ENCODE measurements around the gene SLC44A1. TPM values are rescaled to one million over a fixed set of nuclear protein-coding genes. Genes with fewer than 3 reads are reported as not detected.

The SLC44A1 gene
- total and polyA plus RNA-seq, 2 of the 13 experiments (the other 11 are each of a cell fraction or from before 2014, with no cell fraction given): 21.4 to 40.8 TPM

GRCh38 chr9:105320568-105320967 lies 76.1 kb downstream of the SLC44A1 start:
- Histone ChIP-seq H3K27me3 (ENCODE audit: control insufficient read depth in 1 of 2, insufficient read depth in 2 of 2, low read length in 2 of 2) (no peaks in the 10 kb centered on the region), H3K4me1 (ENCODE audit: insufficient read depth, low read length) (peaks cover 33% of the 10 kb centered on the region), H3K9ac (ENCODE audit: insufficient read depth, low read depth, low read length) (no peak overlapping the region), H4K20me1 (ENCODE audit: insufficient read depth, low read length) (no peaks in the 10 kb centered on the region), H2AFZ (ENCODE audit: low read length) (no peak overlapping the region), H3K4me3 (replicated peaks in 1 of 3; ENCODE audit: insufficient read depth in 1 of 3, low read depth in 2 of 3, low read length in 3 of 3) (no peak overlapping the region), H3K79me2 (ENCODE audit: insufficient read depth, low read length) (peaks cover 3% of the 10 kb centered on the region), H3K4me2 (ENCODE audit: low read depth, low read length) (no peak overlapping the region), H3K9me3 (ENCODE audit: low read length) (no peaks in the 10 kb centered on the region), H3K36me3 (replicated peaks in 1 of 2; ENCODE audit: control insufficient read depth in 1 of 2, insufficient read depth in 2 of 2, low read length in 2 of 2) (peaks cover 1 to 2% of the 10 kb centered on the region in 2 experiments; a peak in 1 of 5 replicates), H3K27ac (ENCODE audit: extremely low read length, insufficient read depth, low read length) (no peak overlapping the region)
- POLR2A ChIA-PET: interaction anchor here (2.6 to 2.9 kb wide), 2 partner anchors 10 to 29 kb away, joined by 32 read pairs; no protein-coding TSS in a partner anchor
- intact Hi-C loops (cut with micrococcal nuclease; ENCODE audit: unreplicated experiment) (no loop called here), in situ Hi-C loops (cut with HindIII; ENCODE audit: extremely low pct_ligation_motif_present, low pct_unique_long_range_greater_than_20kb) (no loop called here)
- 99% methylated on average over 3 of the region's 3 CpGs for WGBS (ENCODE audit: low lambda C conversion rate)
- BruUV-seq (replicated peaks): no TSS peak
- ATAC-seq (no peak), FAIRE-seq (no peak), DNase-seq (ENCODE audit: low spot score) (no peak)
- TF ChIP-seq DZIP1 (CRISPR knock-in tag; IDR thresholded peaks at IDR 0.05) (no peak), GATAD2A (CRISPR knock-in tag; IDR thresholded peaks at IDR 0.05) (no peak), KDM6A (CRISPR knock-in tag; IDR thresholded peaks at IDR 0.05; ENCODE audit: low read depth) (no peak), MTERF4 (CRISPR knock-in tag; IDR thresholded peaks at IDR 0.05) (no peak), POLR2AphosphoS5 (IDR thresholded peaks at IDR 0.05; ENCODE audit: low read depth, low read length) (no peak), ZNF138 (CRISPR knock-in tag; IDR thresholded peaks at IDR 0.05; ENCODE audit: low read depth) (no peak), ZNF44 (CRISPR knock-in tag; IDR thresholded peaks at IDR 0.05) (no peak), TBX2 (CRISPR knock-in tag; IDR thresholded peaks at IDR 0.05; ENCODE audit: borderline replicate concordance) (no peak), ZNF746 (CRISPR knock-in tag; IDR thresholded peaks at IDR 0.05) (no peak)
- CTCF ChIA-PET (ENCODE audit: low intra/inter-chr PET ratio, low total read pairs): no interaction called here
